Heart right ventricle (tissue), 16 donors: ENCODE data around the gene ITGA1. TPM values are rescaled to one million over a fixed set of nuclear protein-coding genes. Genes with fewer than 3 reads are reported as not detected.

Source experiments
- ATAC-seq, 8 donors: fragments of 200-7000 bp; cut with Tn5 transposase; one replicate each; pipeline ENCODE4 v1.9.1; 2020; ENCODE audit warnings: mild to moderate bottlenecking in 8 of 8, moderate library complexity in 8 of 8, moderate number of reproducible peaks in 1 of 8
- DNase-seq, 2 donors: peaks; one replicate each; pipeline ENCODE4 v3.0.0-alpha.2; 2020
- H3K27ac ChIP-seq, 10 donors: fragments of 200-600 bp; sonication (generic) in 2 of 10; one replicate each; pipeline versions ENCODE4 v1.5.0 to v1.8.0; 2020 to 2022; ENCODE audit warnings: mild to moderate bottlenecking in 3 of 10
- H3K27me3 ChIP-seq, 7 donors: fragments of 200-600 bp; one replicate each; pipeline ENCODE4 v1.8.0; 2021 to 2022; ENCODE audit warnings: mild to moderate bottlenecking in 2 of 7
- H3K36me3 ChIP-seq, 9 donors: fragments of 200-600 bp; sonication (generic) in 1 of 9; one replicate each; pipeline versions ENCODE4 v1.5.0 to v1.8.0; 2020 to 2022; ENCODE audit warnings: mild to moderate bottlenecking in 2 of 9
- H3K4me1 ChIP-seq, 9 donors: fragments of 200-600 bp; sonication (generic) in 1 of 9; one replicate each; pipeline versions ENCODE4 v1.5.0 to v1.8.0; 2020 to 2022; ENCODE audit warnings: mild to moderate bottlenecking in 4 of 9
- H3K4me3 ChIP-seq, 10 donors: fragments of 200-600 bp; sonication (generic) in 2 of 10; one replicate each; pipeline versions ENCODE4 v1.5.0 to v1.8.0; 2020 to 2022; ENCODE audit warnings: mild to moderate bottlenecking in 7 of 10, moderate library complexity in 2 of 10
- H3K9me3 ChIP-seq, 11 donors: fragments of 200-600 bp in 10 of 11; sonication (generic) in 2 of 11; one replicate each; pipeline versions ENCODE4 v1.5.0 to v1.8.0; 2013 to 2022; ENCODE audit warnings: mild to moderate bottlenecking in 2 of 11, control low read depth in 1 of 11, moderate library complexity in 1 of 11
- CTCF ChIP-seq, 9 donors: fragments of 200-600 bp; sonication (generic) in 2 of 9; IDR thresholded peaks; one replicate each; pipeline versions ENCODE4 v1.5.0 to v1.8.0; 2021 to 2022; ENCODE audit warnings: antibody characterized with exemption in 9 of 9, mild to moderate bottlenecking in 5 of 9, moderate library complexity in 1 of 9
- WGBS, 2 donors: extraction: QIAGEN DNeasy Blood & Tissue Kit; methylation state at CpG; one replicate each; pipeline ENCODE4 v1.1.7; 2013; ENCODE audit warnings: inconsistent platforms in 1 of 2; 5-methylcytosine and 5-hydroxymethylcytosine counted together
- intact Hi-C, 10 donors: fragments of 100-400 bp; cut with DNase I; formaldehyde crosslinking; loops; one replicate each; pipeline versions ENCODE4 v1.11.1 to v1.14.2; 2022
- polyA plus RNA-seq, 2 donors: library from polyadenylated mRNA; stranded (reverse); fragments of 200-250 nt; gene quantifications; one replicate each; pipeline ENCODE4 v1.2.3, GENCODE V29; 2013
- total RNA-seq, 10 donors: library from RNA; stranded (reverse); fragmentation: NEBNext Ultra II Directional in 3 of 10; extraction: Animal tissue kit (Norgen Biotek cat#: 25700) in 3 of 10; gene quantifications; one replicate each; pipeline versions ENCODE4 v1.2.1 to v1.2.4, GENCODE V29; 2021 to 2023
- donor health status: Arrhythmogenic right ventricular cardiomyopathy.
- donor health status: ischemic (EF 13 %, LVEDD 7.1; RV severe dilation, severe dysfunction).
- donor health status: healthy with polysubstance abuse.
- donor health status: DM: no; HTN: yes; CAD: no.
- donor health status: DM: no; HTN: no; CAD: no.
- donor health status: ischemic (EF 25% LVEDD 6.9; RV normal size, moderate dysfunction).
- donor health status: ischemic (EF 25% LVEDD 5.7; RV mildly dilated, moderate dysfunction).
- donor health status: healthy.
- donor health status: DM: yes; HTN: yes; CAD: no.
- donor health status: Ischemic cardiomyopathy.
- donor health status: ischemic (EF 35%, LVEDD 5.7; RV mildly dilated, moderate dysfunction).
- donor health status: nonischemic (EF 11% LVEDD 7.7; RV severe dilation, severe dysfunction).
- donor health status: DM: yes; HTN: yes; CAD: no.
- donor health status: PGD.
- donor health status: ischemic (EF 29% LVEDD 5.4; RV normal size, mild dysfunction).
- donor health status: nonischemic (EF 23%, LVEDD 6.1; RV moderate dilation, normal function).

Gene ITGA1
- total and polyA plus RNA-seq, 12 donors, result 7.7 to 48.2 (median 24.3) TPM

DNA sequence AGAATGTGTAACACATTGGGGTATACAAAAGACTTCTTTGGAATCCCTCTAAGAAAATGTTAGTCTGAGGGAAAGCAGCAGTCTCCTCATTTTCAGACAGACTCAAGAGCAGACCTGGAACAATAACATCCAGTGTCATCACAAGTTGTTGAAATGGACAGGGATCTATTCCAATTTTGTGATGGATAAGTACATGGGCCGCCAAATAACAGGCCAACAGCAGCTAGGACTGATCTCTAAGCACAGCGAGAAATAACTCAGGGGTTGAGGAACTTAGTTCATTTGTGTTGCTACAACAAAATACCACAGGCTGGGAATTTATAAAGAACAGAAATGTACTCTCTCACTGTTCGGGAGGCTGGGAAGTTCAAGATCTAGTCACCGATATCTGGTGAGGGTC, 193.8 kb downstream of the ITGA1 start:
- ATAC-seq (peak in 4 of 8 donors; percentile 20 to 88 (median 77)), DNase-seq (no peak)
- Histone ChIP-seq H3K9me3 (peaks cover 0 to 17% (median 2%) of the 10 kb centered on the region in 11 donors), H3K27me3 (no peaks in the 10 kb centered on the region), H3K4me1 (peaks cover 0 to 11% (median 0%) of the 10 kb centered on the region in 9 donors), H3K4me3 (no peak overlapping the region), H3K27ac (no peak overlapping the region), H3K36me3 (no peaks in the 10 kb centered on the region)
- no peak for TF ChIP-seq CTCF (IDR thresholded peaks at IDR 0.05)
- intact Hi-C loops, result loop anchor here in 1 of 10 donors (10.0 kb wide), 1 partner anchor 53 kb away; no protein-coding TSS in a partner anchor
- WGBS, 2 donors, result 25 to 71% methylated on average over 4 of the region's 4 CpGs

DNA sequence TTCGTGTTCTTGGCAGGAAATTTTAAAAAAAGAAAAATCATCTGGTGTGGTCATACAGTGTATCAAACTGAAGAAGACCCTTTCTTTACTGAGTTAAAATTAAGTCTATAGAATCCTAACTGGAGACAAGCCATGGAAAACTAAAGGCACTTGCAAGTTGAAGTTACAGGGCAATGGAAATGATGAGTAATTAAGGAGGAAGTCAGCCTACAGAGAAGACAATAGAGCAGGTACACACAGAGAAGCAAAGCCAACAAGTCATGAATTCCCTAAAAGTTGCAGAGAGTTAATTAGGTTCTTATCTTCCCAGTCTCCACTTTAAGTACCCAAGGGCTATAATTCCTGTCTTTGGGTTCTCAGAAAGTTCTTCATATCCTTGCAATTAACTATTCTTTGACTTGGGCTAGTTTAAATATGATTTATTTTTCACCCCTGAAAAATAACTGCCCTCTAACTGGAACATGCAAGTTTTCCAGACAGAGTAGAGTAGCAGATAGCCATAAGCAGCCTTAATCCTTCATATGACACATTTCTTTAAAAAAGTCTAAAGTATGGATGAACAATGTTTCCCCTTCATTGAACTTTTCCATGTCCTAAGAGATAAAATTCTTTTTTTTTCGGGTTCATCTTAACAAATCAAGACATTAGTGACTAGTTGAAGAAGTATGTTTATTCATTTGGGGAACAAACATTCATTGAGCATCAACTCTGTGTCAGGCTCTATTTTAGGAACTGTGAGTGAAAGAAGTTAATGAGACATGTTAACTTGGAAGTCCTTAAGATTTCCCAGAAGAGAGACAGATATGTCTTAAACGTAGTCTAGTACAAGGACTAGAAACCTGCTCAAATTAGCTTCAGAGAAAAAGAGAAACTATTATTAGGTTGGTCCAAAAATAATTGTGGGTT, 196.3 kb downstream of the ITGA1 start:
- Histone ChIP-seq H3K4me3 (no peak overlapping the region), H3K27ac (no peak overlapping the region), H3K9me3 (no peaks in the 10 kb centered on the region), H3K4me1 (peaks cover 0 to 25% (median 6%) of the 10 kb centered on the region in 9 donors), H3K27me3 (peaks cover 0 to 5% (median 0%) of the 10 kb centered on the region in 7 donors), H3K36me3 (no peaks in the 10 kb centered on the region)
- 41 to 45% methylated on average over 3 of the region's 3 CpGs for WGBS, 2 donors
- DNase-seq (no peak), ATAC-seq (no peak)
- intact Hi-C loops, result loop anchor here in 1 of 10 donors (10.0 kb wide), 1 partner anchor 51 kb away; no protein-coding TSS in a partner anchor
- no peak for TF ChIP-seq CTCF (IDR thresholded peaks at IDR 0.05)

DNA sequence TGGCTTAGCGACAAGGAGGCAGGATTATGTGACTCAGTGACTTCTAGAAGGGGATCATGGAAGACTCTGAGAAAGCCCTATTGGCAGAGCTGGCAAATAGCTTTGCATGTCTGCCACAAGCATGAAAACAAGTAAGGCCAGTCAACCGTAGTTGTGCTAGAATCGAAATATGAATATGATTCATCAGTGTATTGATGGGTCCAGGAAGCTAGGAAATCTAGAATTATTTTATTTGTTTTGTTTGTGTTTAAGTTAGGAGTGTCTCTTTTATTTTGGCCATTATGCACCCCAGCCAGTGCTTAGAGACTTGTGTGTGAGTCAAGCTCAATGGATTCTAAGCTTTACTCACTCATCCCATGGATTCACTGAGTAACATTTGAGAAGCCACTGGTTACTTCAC, 197.6 kb downstream of the ITGA1 start:
- Histone ChIP-seq H3K4me3 (no peak overlapping the region), H3K9me3 (no peaks in the 10 kb centered on the region), H3K27ac (no peak overlapping the region), H3K4me1 (peaks cover 0 to 31% (median 11%) of the 10 kb centered on the region in 9 donors), H3K36me3 (no peaks in the 10 kb centered on the region), H3K27me3 (peaks cover 0 to 14% (median 0%) of the 10 kb centered on the region in 7 donors)
- intact Hi-C loops, result loop anchor here in 3 of 10 donors (5.0 to 10.0 kb wide), 3 partner anchors 38 to 49 kb away; no protein-coding TSS in a partner anchor
- ATAC-seq (no peak), DNase-seq (no peak)
- TF ChIP-seq CTCF (IDR thresholded peaks at IDR 0.05), result no peak
- WGBS, 2 donors, result 94 to 96% methylated on average over 3 of the region's 3 CpGs

GRCh38 chr5:52987711-52988331, 200.1 kb downstream of the ITGA1 start:
- 61 to 63% methylated on average over 4 of the region's 4 CpGs for WGBS, 2 donors
- intact Hi-C loops, result loop anchor here in 3 of 10 donors (5.0 to 10.0 kb wide), 3 partner anchors 39 to 47 kb away; no protein-coding TSS in a partner anchor

More at GRCh38 chr5:52987711-52988331, 200.1 kb downstream of the ITGA1 start:
- Histone ChIP-seq H3K27ac (peak overlapping the region in 2 of 10 donors; percentile 3 to 76), H3K27me3 (peaks cover 0 to 14% (median 0%) of the 10 kb centered on the region in 7 donors), H3K4me1 (peaks cover 0 to 34% (median 15%) of the 10 kb centered on the region in 9 donors), H3K36me3 (no peaks in the 10 kb centered on the region), H3K9me3 (no peaks in the 10 kb centered on the region), H3K4me3 (no peak overlapping the region)
- TF ChIP-seq CTCF (IDR thresholded peaks at IDR 0.05), result no peak
- ATAC-seq (peak in 2 of 8 donors; percentile 14 to 21), DNase-seq (no peak)
